Stimulated activated CD4-positive, alpha-beta T cell treated with anti-CD3 and anti-CD28 coated beads, TNF-alpha, amount 100 ng/mL, for 1 hour (primary cell): Measurements from ENCODE around the gene TYW1.
"Not testable (repeated sequence)": the region's sequence is repeated elsewhere in the genome, so short reads cannot be mapped to it uniquely, and the experiment has no call there.

Experiments
- DNase-seq, 3 donors: peaks; one replicate each; pipeline ENCODE4 v3.0.0-alpha.2; 2020; ENCODE audit warnings: low read depth in 3 of 3, low spot score in 1 of 3

Gene TYW1

DNA sequence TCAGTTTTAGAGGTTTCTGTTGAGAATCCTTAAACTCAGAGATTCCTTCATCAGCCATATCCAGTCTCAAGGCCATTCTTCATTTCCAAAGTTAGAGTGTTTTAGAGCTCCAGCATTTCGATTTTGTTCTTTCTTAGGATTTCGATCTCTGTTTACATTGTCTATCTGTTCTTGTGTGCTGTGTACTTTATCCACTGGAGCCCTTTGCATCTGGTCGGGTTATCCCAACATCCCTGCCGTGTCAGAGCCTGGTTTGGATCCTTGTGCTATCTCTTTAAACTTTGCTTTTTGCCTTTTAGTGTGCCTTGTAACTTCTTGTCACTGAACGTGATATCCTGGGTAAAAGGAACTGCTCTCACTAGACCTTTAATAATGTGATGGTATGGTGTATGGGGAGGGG, 131.6 kb downstream of the TYW1 start:
- DNase-seq: not testable (repeated sequence)

DNA sequence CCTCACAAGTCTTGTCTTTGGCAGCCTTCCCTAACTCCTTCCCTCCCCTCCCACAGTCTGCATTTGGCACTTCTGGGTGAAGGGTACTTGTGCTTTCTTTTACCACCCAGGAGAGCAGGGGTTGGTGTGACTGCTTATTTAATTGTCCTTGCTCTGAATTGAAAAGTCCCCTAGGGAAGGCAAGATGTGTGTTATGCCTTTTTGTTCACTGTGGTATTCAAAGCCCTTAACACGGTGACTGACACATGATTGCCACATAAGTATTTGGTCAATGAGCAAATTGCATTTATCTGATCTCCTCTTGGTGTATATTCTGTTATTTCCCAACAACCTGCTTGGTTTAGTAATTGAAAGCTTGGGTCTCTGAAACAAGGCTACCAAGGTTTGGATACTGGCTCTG, 134.1 kb downstream of the TYW1 start:
- not testable (repeated sequence) for DNase-seq

DNA sequence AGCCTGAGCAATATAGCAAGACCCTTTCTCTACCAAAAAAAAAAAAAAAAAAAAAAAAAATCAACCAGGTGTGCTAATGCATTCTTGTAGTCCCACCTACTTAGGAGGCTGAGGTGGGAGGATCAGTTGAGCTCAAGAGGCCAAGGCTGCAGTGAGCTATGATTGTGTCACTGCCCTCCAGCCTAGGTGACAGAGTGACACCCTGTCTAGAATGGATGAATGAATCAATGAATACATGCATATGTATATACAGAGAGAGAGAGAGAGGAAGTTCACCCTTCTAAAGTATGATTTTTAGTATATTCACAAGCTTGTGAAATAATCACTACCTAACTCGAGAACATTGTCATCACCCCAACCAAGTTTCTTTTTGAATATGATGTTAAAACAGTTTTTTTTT, 138.3 kb downstream of the TYW1 start:
- DNase-seq: not testable (repeated sequence)

- DNase-seq: not testable (repeated sequence)
These were observed 139.2 kb downstream of the TYW1 start for GRCh38 chr7:67135617-67136486.

DNA sequence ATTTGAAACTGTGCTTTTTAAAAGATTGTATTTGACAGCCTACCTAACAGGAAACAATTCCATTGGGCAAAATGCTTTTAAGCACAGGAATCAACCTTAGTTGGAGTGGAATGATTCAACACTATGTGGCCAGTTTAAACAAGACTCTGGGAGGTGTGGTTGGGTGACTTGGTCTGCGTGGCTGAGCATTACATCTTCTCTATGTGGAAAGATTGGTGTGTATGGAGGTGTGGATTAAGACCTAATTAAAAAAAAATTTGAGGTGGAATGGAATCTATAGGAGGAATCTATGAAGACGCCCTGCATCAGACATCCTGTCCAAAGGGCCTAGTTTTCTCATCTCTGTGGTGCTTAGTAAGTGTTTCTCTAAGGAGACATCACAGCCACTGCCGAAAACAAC, 140.9 kb downstream of the TYW1 start:
- DNase-seq: not testable (repeated sequence)

DNA sequence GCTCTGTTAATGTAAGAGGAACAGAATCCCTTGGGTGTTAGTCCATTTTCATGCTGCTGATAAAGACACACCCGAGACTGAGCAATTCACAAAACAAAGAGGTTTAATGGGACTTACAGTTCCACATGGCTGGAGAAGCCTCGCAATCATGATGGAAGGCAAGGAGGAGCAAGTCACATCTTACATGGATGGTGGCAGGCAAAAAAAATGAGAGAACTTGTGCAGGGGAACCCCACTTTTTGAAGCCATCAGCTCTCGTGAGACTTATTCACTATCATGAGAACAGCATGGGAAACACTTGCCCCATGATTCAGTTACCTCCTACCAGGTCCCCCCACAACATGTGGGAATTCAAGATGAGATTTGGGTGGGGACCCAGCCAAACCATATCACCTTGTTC, 143.2 kb downstream of the TYW1 start:
- not testable (repeated sequence) for DNase-seq

- not testable (repeated sequence) for DNase-seq
These were observed 144.4 kb downstream of the TYW1 start for GRCh38 chr7:67141001-67141400.

DNA sequence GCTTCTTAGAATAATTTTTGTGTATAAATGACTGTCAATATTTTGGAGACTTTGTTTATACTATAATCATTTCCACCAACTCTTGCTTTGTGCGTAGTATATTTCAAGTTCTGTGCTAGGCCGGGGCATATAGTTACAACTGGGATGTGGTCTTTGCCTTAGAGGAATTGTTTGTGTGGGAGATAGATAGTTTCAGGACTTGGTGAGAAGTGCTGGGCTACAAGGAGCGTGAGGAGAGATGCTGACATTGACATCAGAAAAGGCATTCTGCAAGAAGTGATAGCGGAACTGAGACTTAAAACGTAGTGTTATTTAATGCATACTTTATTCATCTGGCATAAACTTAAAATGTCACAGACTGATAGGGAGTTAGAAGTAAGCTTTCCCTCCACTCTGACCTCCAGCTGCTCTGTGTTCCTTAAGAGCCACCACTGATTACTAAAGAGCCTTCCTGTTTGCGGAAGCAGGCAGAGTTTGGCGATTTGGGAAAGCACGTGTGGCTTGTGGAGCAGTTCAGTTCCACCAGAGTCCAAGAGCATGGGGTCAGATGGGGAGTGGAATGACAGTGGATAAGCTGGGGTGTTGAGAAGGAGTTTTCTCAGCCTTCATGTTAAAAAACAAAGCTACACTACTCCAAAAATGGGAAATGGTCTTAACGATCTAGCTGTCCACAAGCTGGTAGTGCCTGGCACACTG, 146.6 kb downstream of the TYW1 start:
- DNase-seq: not testable (repeated sequence)

GRCh38 chr7:67145581-67146193, 149.1 kb downstream of the TYW1 start:
- not testable (repeated sequence) for DNase-seq

- not testable (repeated sequence) for DNase-seq
These were observed 152.5 kb downstream of the TYW1 start for GRCh38 chr7:67149131-67149530.

- not testable (repeated sequence) for DNase-seq
These were observed 157.7 kb downstream of the TYW1 start for GRCh38 chr7:67154374-67154773.

GRCh38 chr7:67156064-67156463, 159.4 kb downstream of the TYW1 start:
- not testable (repeated sequence) for DNase-seq

DNA sequence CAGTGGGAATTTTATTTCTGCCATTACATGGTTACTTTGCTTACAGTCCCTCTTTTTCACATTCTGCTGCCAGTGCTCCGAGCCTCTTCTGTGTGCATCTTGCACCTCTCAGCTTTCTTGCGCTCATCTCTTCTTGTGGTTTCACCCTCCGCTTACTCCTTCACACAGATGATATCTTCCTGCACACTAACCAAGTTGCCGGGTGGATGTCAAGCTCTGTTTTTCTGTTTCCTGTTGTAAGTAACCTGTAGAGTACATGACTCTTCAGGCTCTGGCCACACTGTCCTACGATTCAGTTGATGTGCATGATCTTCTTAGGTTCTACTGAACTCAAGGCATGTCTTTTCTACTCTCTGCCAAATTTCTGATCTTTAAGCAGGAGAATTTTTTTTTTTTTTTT, 166.7 kb downstream of the TYW1 start:
- not testable (repeated sequence) for DNase-seq

GRCh38 chr7:67171151-67171550, 174.5 kb downstream of the TYW1 start:
- not testable (repeated sequence) for DNase-seq

- DNase-seq: not testable (repeated sequence)
These were observed 180.1 kb downstream of the TYW1 start for GRCh38 chr7:67176730-67177129.

GRCh38 chr7:67178915-67179688, 182.5 kb downstream of the TYW1 start:
- not testable (repeated sequence) for DNase-seq

- not testable (repeated sequence) for DNase-seq
These were observed 186.5 kb downstream of the TYW1 start for GRCh38 chr7:67182956-67183750.

GRCh38 chr7:67184912-67185659, 188.5 kb downstream of the TYW1 start:
- DNase-seq: not testable (repeated sequence)

- not testable (repeated sequence) for DNase-seq
These were observed 189.1 kb downstream of the TYW1 start for GRCh38 chr7:67185660-67186129.
